Endothelial cell of umbilical vein (primary cell): Measurements from ENCODE around the gene MARK2.

ENCODE experiments used
- EZH2 ChIP-seq: IDR thresholded peaks from 2 replicates; pipeline ENCODE4 v1.6.1; 2012; ENCODE audit warnings: borderline replicate concordance, low read depth, mild to moderate bottlenecking, moderate library complexity, low read length, inconsistent platforms; ENCODE audit not compliant: severe bottlenecking
- JUN ChIP-seq: IDR thresholded peaks from 2 replicates; pipeline ENCODE4 v1.6.1; 2011; ENCODE audit warnings: borderline replicate concordance, low read depth; ENCODE audit not compliant: insufficient read length, insufficient read depth
- MYC ChIP-seq: IDR thresholded peaks from one replicate; pipeline ENCODE4 v1.6.1; 2011; ENCODE audit warnings: mild to moderate bottlenecking, low read depth, low read length
- POLR2A ChIP-seq: IDR thresholded peaks from 2 replicates; pipeline ENCODE4 v1.6.1; 2012; ENCODE audit warnings: low read depth, mild to moderate bottlenecking, control low read depth, low read length
- POLR2AphosphoS5 ChIP-seq: IDR thresholded peaks from 2 replicates; pipeline ENCODE4 v1.6.1; 2012; ENCODE audit warnings: low read depth, mild to moderate bottlenecking, control low read depth, low read length, moderate library complexity; ENCODE audit not compliant: insufficient read depth
- TF ChIP-seq, protein P1 (sequence below), 2 donors: IDR thresholded peaks; 1 replicate in 1 of 2; 2 replicates in 1 of 2; pipeline ENCODE4 v1.5.1; 2011; ENCODE audit warnings: low read length in 2 of 2, mild to moderate bottlenecking in 2 of 2, moderate library complexity in 2 of 2, control low read depth in 1 of 2, inconsistent platforms in 1 of 2, low read depth in 1 of 2; ENCODE audit not compliant: insufficient read depth in 1 of 2; ENCODE audit errors: extremely low read depth in 1 of 2

DNA sequence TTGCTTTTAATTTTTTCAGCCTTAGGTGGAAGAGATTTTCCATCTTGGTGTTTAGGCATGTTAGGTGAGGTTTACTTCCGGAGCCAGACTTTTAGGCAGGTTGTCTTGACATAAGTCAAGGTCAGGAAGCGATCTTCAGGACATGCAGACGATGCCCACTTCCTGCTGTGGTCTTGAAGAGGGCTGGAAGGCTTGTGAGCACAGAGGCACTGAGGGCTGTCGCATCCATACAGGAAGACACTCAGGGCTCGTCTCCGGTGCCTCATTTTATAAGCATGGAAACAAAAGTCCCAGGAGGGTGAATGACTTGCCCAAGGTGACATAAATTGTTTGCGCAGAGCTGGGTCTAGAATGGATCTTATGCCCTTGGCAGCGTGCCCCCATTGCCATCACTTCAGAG lies 30.8 kb downstream of the MARK2 start:
- TF ChIP-seq, protein P1, sequence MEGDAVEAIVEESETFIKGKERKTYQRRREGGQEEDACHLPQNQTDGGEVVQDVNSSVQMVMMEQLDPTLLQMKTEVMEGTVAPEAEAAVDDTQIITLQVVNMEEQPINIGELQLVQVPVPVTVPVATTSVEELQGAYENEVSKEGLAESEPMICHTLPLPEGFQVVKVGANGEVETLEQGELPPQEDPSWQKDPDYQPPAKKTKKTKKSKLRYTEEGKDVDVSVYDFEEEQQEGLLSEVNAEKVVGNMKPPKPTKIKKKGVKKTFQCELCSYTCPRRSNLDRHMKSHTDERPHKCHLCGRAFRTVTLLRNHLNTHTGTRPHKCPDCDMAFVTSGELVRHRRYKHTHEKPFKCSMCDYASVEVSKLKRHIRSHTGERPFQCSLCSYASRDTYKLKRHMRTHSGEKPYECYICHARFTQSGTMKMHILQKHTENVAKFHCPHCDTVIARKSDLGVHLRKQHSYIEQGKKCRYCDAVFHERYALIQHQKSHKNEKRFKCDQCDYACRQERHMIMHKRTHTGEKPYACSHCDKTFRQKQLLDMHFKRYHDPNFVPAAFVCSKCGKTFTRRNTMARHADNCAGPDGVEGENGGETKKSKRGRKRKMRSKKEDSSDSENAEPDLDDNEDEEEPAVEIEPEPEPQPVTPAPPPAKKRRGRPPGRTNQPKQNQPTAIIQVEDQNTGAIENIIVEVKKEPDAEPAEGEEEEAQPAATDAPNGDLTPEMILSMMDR (IDR thresholded peaks at IDR 0.05; ENCODE audit: extremely low read depth in 1 of 2, insufficient read depth in 1 of 2, low read depth in 1 of 2, low read length in 2 of 2) = no peak
- TF ChIP-seq MYC = no peak
- no peak for TF ChIP-seq POLR2A
- no peak for TF ChIP-seq POLR2AphosphoS5
- TF ChIP-seq JUN = no peak
- no peak for TF ChIP-seq EZH2
